ENCODE measurements around the gene DNAL4.

Gene DNAL4

GRCh38 chr22:38793721-38794466 is at the start of gene DNAL4:
Gene DNAL4, minus strand, starts transcription at chr22:38794143. Its CDS starts 11,412 bp downstream, at chr22:38782731.
- no peak for TF ChIP-seq CTCF (IDR thresholded peaks at IDR 0.05; ENCODE audit: borderline replicate concordance, control extremely low read depth, extremely low read depth, insufficient read depth, missing control alignments)
- in situ Hi-C loops (cut with MboI; ENCODE audit: low sequenced_read_pairs, unreplicated experiment): no loop called here
- peak; percentile 98 for DNase-seq (ENCODE audit: low spot score)

- DNase-seq (ENCODE audit: low spot score): peak; percentile 69
- in situ Hi-C loops (cut with MboI; ENCODE audit: low sequenced_read_pairs, unreplicated experiment): no loop called here
- TF ChIP-seq CTCF (IDR thresholded peaks at IDR 0.05; ENCODE audit: borderline replicate concordance, control extremely low read depth, extremely low read depth, insufficient read depth, missing control alignments): no peak
These were observed 49.3 kb upstream of the DNAL4 start for GRCh38 chr22:38843201-38843656.

- in situ Hi-C loops (cut with MboI; ENCODE audit: low sequenced_read_pairs, unreplicated experiment): no loop called here
- no peak for DNase-seq (ENCODE audit: low spot score)
- no peak for TF ChIP-seq CTCF (IDR thresholded peaks at IDR 0.05; ENCODE audit: borderline replicate concordance, control extremely low read depth, extremely low read depth, insufficient read depth, missing control alignments)
These were observed 48.7 kb upstream of the DNAL4 start for GRCh38 chr22:38842512-38843200.

- in situ Hi-C loops (cut with MboI; ENCODE audit: low sequenced_read_pairs, unreplicated experiment): no loop called here
- no peak for DNase-seq (ENCODE audit: low spot score)
- no peak for TF ChIP-seq CTCF (IDR thresholded peaks at IDR 0.05; ENCODE audit: borderline replicate concordance, control extremely low read depth, extremely low read depth, insufficient read depth, missing control alignments)
These were observed 47.7 kb upstream of the DNAL4 start for GRCh38 chr22:38841635-38842034.

- no peak for TF ChIP-seq CTCF (IDR thresholded peaks at IDR 0.05; ENCODE audit: borderline replicate concordance, control extremely low read depth, extremely low read depth, insufficient read depth, missing control alignments)
- no peak for DNase-seq (ENCODE audit: low spot score)
- in situ Hi-C loops (cut with MboI; ENCODE audit: low sequenced_read_pairs, unreplicated experiment): no loop called here
These were observed 47.3 kb upstream of the DNAL4 start for GRCh38 chr22:38841211-38841610.

- TF ChIP-seq CTCF (IDR thresholded peaks at IDR 0.05; ENCODE audit: borderline replicate concordance, control extremely low read depth, extremely low read depth, insufficient read depth, missing control alignments): no peak
- DNase-seq (ENCODE audit: low spot score): no peak
- in situ Hi-C loops (cut with MboI; ENCODE audit: low sequenced_read_pairs, unreplicated experiment): no loop called here
These were observed 46.2 kb upstream of the DNAL4 start for GRCh38 chr22:38840129-38840528.
